ENCODE results near the gene VRK2.
"Not testable (repeated sequence)": the region's sequence is repeated elsewhere in the genome, so short reads cannot be mapped to it uniquely, and the experiment has no call there.

The VRK2 gene

GRCh38 chr2:58107803-58108710 is 61.5 kb downstream of the VRK2 start:
- DNase-seq (ENCODE audit: low read depth in 3 of 3): no peak

- no peak for DNase-seq (ENCODE audit: low read depth in 3 of 3)
Observed at GRCh38 chr2:58109481-58109880, 62.9 kb downstream of the VRK2 start.

GRCh38 chr2:58110765-58111164 is 64.2 kb downstream of the VRK2 start:
- DNase-seq (ENCODE audit: low read depth in 3 of 3): no peak

- not testable (repeated sequence) for DNase-seq (ENCODE audit: low read depth in 3 of 3)
Observed at GRCh38 chr2:58113563-58113962, 67.0 kb downstream of the VRK2 start.

GRCh38 chr2:58120626-58121229 is 74.1 kb downstream of the VRK2 start:
- no peak for DNase-seq (ENCODE audit: low read depth in 3 of 3)

- DNase-seq (ENCODE audit: low read depth in 3 of 3): no peak
Observed at GRCh38 chr2:58122040-58122439, 75.4 kb downstream of the VRK2 start.

- DNase-seq (ENCODE audit: low read depth in 3 of 3): no peak
Observed at GRCh38 chr2:58122540-58122939, 75.9 kb downstream of the VRK2 start.

- no peak for DNase-seq (ENCODE audit: low read depth in 3 of 3)
Observed at GRCh38 chr2:58127111-58127510, 80.5 kb downstream of the VRK2 start.

GRCh38 chr2:58130238-58130637 is 83.6 kb downstream of the VRK2 start:
- no peak for DNase-seq (ENCODE audit: low read depth in 3 of 3)

GRCh38 chr2:58131191-58132011 is 84.8 kb downstream of the VRK2 start:
- DNase-seq (ENCODE audit: low read depth in 3 of 3): no peak

- no peak for DNase-seq (ENCODE audit: low read depth in 3 of 3)
Observed at GRCh38 chr2:58133395-58133794, 86.8 kb downstream of the VRK2 start.

- no peak for DNase-seq (ENCODE audit: low read depth in 3 of 3)
Observed at GRCh38 chr2:58135861-58136260, 89.3 kb downstream of the VRK2 start.

GRCh38 chr2:58137221-58137620 is 90.6 kb downstream of the VRK2 start:
- no peak for DNase-seq (ENCODE audit: low read depth in 3 of 3)

- no peak for DNase-seq (ENCODE audit: low read depth in 3 of 3)
Observed at GRCh38 chr2:58137856-58138255, 91.2 kb downstream of the VRK2 start.

GRCh38 chr2:58138396-58139030 is 91.9 kb downstream of the VRK2 start:
- no peak for DNase-seq (ENCODE audit: low read depth in 3 of 3)

GRCh38 chr2:58140508-58141072 is 94.0 kb downstream of the VRK2 start:
- no peak for DNase-seq (ENCODE audit: low read depth in 3 of 3)

- DNase-seq (ENCODE audit: low read depth in 3 of 3): not testable (repeated sequence)
Observed at GRCh38 chr2:58145769-58146168, 99.2 kb downstream of the VRK2 start.

- no peak for DNase-seq (ENCODE audit: low read depth in 3 of 3)
Observed at GRCh38 chr2:58146707-58147106, 100.1 kb downstream of the VRK2 start.

- DNase-seq (ENCODE audit: low read depth in 3 of 3): no peak
Observed at GRCh38 chr2:58155160-58155778, 108.7 kb downstream of the VRK2 start.

GRCh38 chr2:58156780-58157179 is 110.2 kb downstream of the VRK2 start:
- DNase-seq (ENCODE audit: low read depth in 3 of 3): no peak

GRCh38 chr2:58157754-58158153 is 111.1 kb downstream of the VRK2 start:
- DNase-seq (ENCODE audit: low read depth in 3 of 3): no peak

Measured in stimulated activated CD4-positive, alpha-beta T cell treated with anti-CD3 and anti-CD28 coated beads, TNF-alpha, amount 100 ng/mL, for 48 hours (primary cell).